A673 (cell line): ENCODE measurements around the gene ZBTB21.

Experiments used
- EZH2 ChIP-seq: fragments of 200-600 bp; sonication (generic); IDR thresholded peaks from 2 replicates; pipeline ENCODE4 v1.6.1; 2017; ENCODE audit warnings: borderline replicate concordance, low read depth, mild to moderate bottlenecking, mixed read lengths, antibody characterized with exemption, low read length; ENCODE audit not compliant: poor library complexity, severe bottlenecking
- TF ChIP-seq, protein P1 (sequence below): fragments of 300-800, 200-600 bp; sonication (generic); conservative IDR thresholded peaks from 2 replicates; pipeline ENCODE4 v1.5.1; 2017; ENCODE audit warnings: low read depth, mild to moderate bottlenecking, antibody characterized with exemption, low read length, moderate library complexity, mixed read lengths

DNA sequence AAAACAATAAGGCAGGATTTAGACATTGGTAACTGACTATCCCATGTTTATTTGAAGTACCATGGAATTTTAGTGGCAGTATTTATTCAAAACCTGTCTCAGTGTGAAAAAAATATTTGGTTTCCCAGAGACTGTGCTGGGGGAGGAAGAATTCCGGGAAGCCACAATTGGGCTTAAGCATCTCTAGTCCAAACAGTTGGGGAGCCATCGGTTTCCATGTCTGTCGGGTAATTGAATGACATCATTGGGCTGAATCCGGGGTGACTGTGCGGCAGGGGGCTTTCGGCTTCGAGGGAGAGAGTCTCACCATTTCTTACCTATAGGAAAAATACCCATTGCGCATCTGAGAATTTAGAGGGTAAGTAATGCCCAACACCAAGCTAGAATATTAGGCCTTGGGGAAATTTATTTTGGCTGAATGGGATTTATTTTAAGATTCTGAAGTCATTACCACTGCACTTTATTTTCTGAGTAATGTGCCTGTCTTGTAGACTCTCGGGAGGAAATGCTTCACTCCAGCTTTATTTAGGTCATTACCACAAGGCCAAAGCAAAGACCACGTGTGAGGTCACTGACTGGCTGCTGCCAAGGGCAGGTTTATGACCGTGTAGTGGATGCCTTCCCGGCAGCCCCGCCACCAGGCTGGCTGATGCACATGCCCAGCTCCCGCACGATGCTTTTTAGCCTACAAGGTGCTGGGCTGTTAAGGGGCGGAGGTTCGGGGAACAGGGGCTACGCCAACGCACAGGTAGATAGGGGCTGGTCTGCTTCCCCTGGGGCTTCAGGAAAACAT is 37.9 kb upstream of the ZBTB21 start:
- TF ChIP-seq, protein P1, sequence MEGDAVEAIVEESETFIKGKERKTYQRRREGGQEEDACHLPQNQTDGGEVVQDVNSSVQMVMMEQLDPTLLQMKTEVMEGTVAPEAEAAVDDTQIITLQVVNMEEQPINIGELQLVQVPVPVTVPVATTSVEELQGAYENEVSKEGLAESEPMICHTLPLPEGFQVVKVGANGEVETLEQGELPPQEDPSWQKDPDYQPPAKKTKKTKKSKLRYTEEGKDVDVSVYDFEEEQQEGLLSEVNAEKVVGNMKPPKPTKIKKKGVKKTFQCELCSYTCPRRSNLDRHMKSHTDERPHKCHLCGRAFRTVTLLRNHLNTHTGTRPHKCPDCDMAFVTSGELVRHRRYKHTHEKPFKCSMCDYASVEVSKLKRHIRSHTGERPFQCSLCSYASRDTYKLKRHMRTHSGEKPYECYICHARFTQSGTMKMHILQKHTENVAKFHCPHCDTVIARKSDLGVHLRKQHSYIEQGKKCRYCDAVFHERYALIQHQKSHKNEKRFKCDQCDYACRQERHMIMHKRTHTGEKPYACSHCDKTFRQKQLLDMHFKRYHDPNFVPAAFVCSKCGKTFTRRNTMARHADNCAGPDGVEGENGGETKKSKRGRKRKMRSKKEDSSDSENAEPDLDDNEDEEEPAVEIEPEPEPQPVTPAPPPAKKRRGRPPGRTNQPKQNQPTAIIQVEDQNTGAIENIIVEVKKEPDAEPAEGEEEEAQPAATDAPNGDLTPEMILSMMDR: no peak
- TF ChIP-seq EZH2: no peak
